MM.1S (cell line): ENCODE data around the gene IQGAP2.
A peak's percentile ranks its signal among the peaks of the same experiment; 100 is the strongest.

ENCODE experiments used
- DNase-seq: peaks from one replicate; pipeline ENCODE4 v3.0.0-alpha.2; 2015
- H2AFZ ChIP-seq: fragments of 300-600 bp; sonication (generic); 2 replicates; pipeline ENCODE4 v1.6.0; 2016; ENCODE audit warnings: antibody characterized with exemption, low read length
- H3F3A ChIP-seq: fragments of 300-600 bp; sonication (generic); 2 replicates; pipeline ENCODE4 v1.6.1; 2016; ENCODE audit warnings: mild to moderate bottlenecking, antibody characterized with exemption, low read length, moderate library complexity, mixed read lengths; ENCODE audit not compliant: insufficient read depth
- H3K27ac ChIP-seq: fragments of 300-600 bp; sonication (generic); 2 replicates; pipeline ENCODE4 v1.5.1; 2016; ENCODE audit warnings: mild to moderate bottlenecking, low read length
- H3K27me3 ChIP-seq: fragments of 300-600 bp; sonication (generic); replicated peaks from 2 replicates; pipeline ENCODE4 v1.6.0; 2016; ENCODE audit warnings: low read length; ENCODE audit not compliant: insufficient read depth
- H3K36me3 ChIP-seq: fragments of 300-600 bp; sonication (generic); replicated peaks from 2 replicates; pipeline ENCODE4 v1.6.1; 2016; ENCODE audit warnings: mild to moderate bottlenecking, low read length, mixed read lengths; ENCODE audit not compliant: insufficient read depth
- H3K4me1 ChIP-seq: fragments of 300-600 bp; sonication (generic); 2 replicates; pipeline ENCODE4 v1.6.1; 2016; ENCODE audit warnings: low read length, mixed read lengths
- H3K4me2 ChIP-seq: fragments of 300-600 bp; sonication (generic); 2 replicates; pipeline ENCODE4 v1.6.0; 2016; ENCODE audit warnings: low read depth, low read length
- H3K4me3 ChIP-seq: fragments of 300-600 bp; sonication (generic); 2 replicates; pipeline ENCODE4 v1.5.1; 2016; ENCODE audit warnings: low read length, mixed read lengths
- H3K79me2 ChIP-seq: fragments of 300-600 bp; sonication (generic); 2 replicates; pipeline ENCODE4 v1.6.1; 2016; ENCODE audit warnings: mixed run types, low read length, mixed read lengths
- H3K9ac ChIP-seq: fragments of 300-600 bp; sonication (generic); 2 replicates; pipeline ENCODE4 v1.6.1; 2016; ENCODE audit warnings: low read length, mixed read lengths
- H3K9me2 ChIP-seq: fragments of 300-600 bp; sonication (generic); replicated peaks from 2 replicates; pipeline ENCODE4 v1.6.1; 2016; ENCODE audit warnings: mild to moderate bottlenecking, low read length, mixed read lengths; ENCODE audit not compliant: insufficient read depth
- H3K9me3 ChIP-seq: fragments of 300-600 bp; sonication (generic); replicated peaks from 2 replicates; pipeline ENCODE4 v1.6.1; 2016; ENCODE audit warnings: mild to moderate bottlenecking, low read length, mixed read lengths; ENCODE audit not compliant: insufficient read depth
- H4K20me1 ChIP-seq: fragments of 300-600 bp; sonication (generic); 2 replicates; pipeline ENCODE4 v1.6.1; 2016; ENCODE audit warnings: mild to moderate bottlenecking, low read length, moderate library complexity, mixed read lengths; ENCODE audit not compliant: insufficient read depth
- CTCF ChIP-seq: fragments of 300-600 bp; sonication (generic); IDR thresholded peaks from 2 replicates; pipeline ENCODE4 v1.5.1; 2016; ENCODE audit warnings: antibody characterized with exemption, low read length, mixed read lengths
- EZH2 ChIP-seq: fragments of 300-600 bp; sonication (generic); optimal IDR thresholded peaks from 2 replicates; pipeline ENCODE3; 2017; ENCODE audit warnings: low read depth, mild to moderate bottlenecking, antibody characterized with exemption, low read length, mixed read lengths
- EZH2phosphoT487 ChIP-seq: fragments of 300-600 bp; sonication (generic); IDR thresholded peaks from 2 replicates; pipeline ENCODE4 v1.6.1; 2018; ENCODE audit warnings: antibody characterized with exemption, low read length

IQGAP2 gene

GRCh38 chr5:76585783-76586217, 182.7 kb downstream of the IQGAP2 start:
- Histone ChIP-seq H3K27ac (no peak overlapping the region), H4K20me1 (no peaks in the 10 kb centered on the region), H3K4me1 (peaks cover 37% of the 10 kb centered on the region), H3K27me3 (no peaks in the 10 kb centered on the region), H3K4me2 (no peak overlapping the region), H3K36me3 (no peaks in the 10 kb centered on the region), H3K9me2 (no peaks in the 10 kb centered on the region), H3K9ac (no peak overlapping the region), H3K9me3 (no peaks in the 10 kb centered on the region), H3F3A (peaks cover 18% of the 10 kb centered on the region), H3K4me3 (no peak overlapping the region), H2AFZ (no peak overlapping the region), H3K79me2 (no peaks in the 10 kb centered on the region)
- no peak for TF ChIP-seq EZH2phosphoT487
- no peak for TF ChIP-seq EZH2
- no peak for TF ChIP-seq CTCF
- no peak for DNase-seq

GRCh38 chr5:76586531-76586930, 183.4 kb downstream of the IQGAP2 start:
- TF ChIP-seq EZH2phosphoT487 (no peak), EZH2 (no peak), CTCF (no peak)
- no peaks in the 10 kb centered on the region for H3K27me3 ChIP-seq
- H3K9me3 ChIP-seq, result no peaks in the 10 kb centered on the region
- H3K9ac ChIP-seq, result no peak overlapping the region
- peaks cover 30% of the 10 kb centered on the region for H3K4me1 ChIP-seq
- no peaks in the 10 kb centered on the region for H4K20me1 ChIP-seq
- no peaks in the 10 kb centered on the region for H3K79me2 ChIP-seq
- DNase-seq, result no peak
- no peak overlapping the region for H3K27ac ChIP-seq
- peaks cover 18% of the 10 kb centered on the region for H3F3A ChIP-seq
- H3K4me2 ChIP-seq, result no peak overlapping the region
- H3K36me3 ChIP-seq, result no peaks in the 10 kb centered on the region
- no peaks in the 10 kb centered on the region for H3K9me2 ChIP-seq
- H3K4me3 ChIP-seq, result no peak overlapping the region
- H2AFZ ChIP-seq, result no peak overlapping the region

GRCh38 chr5:76590027-76590426, 186.9 kb downstream of the IQGAP2 start:
- Histone ChIP-seq H2AFZ (no peak overlapping the region), H3K4me2 (peak overlapping the region; percentile 57), H3K9ac (no peak overlapping the region), H3K79me2 (no peaks in the 10 kb centered on the region), H3F3A (peaks cover 8% of the 10 kb centered on the region), H3K27me3 (no peaks in the 10 kb centered on the region), H3K4me1 (peaks cover 13% of the 10 kb centered on the region), H3K9me2 (no peaks in the 10 kb centered on the region), H4K20me1 (no peaks in the 10 kb centered on the region), H3K27ac (peak overlapping the region; percentile 46; the same call in 1 of the 2 replicates), H3K4me3 (peak overlapping the region; percentile 20; the same call in 1 of the 2 replicates), H3K36me3 (no peaks in the 10 kb centered on the region), H3K9me3 (no peaks in the 10 kb centered on the region)
- DNase-seq, result peak; percentile 57
- TF ChIP-seq CTCF, result no peak
- no peak for TF ChIP-seq EZH2
- no peak for TF ChIP-seq EZH2phosphoT487
